GM19395 (cell line): ENCODE measurements around the gene ITM2C.

Experiments used
- ATAC-seq: cut with Tn5 transposase; IDR thresholded peaks from one replicate; pipeline ENCODE4 v1.9.1; 2021; ENCODE audit warnings: mild to moderate bottlenecking, moderate library complexity; ENCODE audit not compliant: unreplicated experiment

ITM2C gene

DNA sequence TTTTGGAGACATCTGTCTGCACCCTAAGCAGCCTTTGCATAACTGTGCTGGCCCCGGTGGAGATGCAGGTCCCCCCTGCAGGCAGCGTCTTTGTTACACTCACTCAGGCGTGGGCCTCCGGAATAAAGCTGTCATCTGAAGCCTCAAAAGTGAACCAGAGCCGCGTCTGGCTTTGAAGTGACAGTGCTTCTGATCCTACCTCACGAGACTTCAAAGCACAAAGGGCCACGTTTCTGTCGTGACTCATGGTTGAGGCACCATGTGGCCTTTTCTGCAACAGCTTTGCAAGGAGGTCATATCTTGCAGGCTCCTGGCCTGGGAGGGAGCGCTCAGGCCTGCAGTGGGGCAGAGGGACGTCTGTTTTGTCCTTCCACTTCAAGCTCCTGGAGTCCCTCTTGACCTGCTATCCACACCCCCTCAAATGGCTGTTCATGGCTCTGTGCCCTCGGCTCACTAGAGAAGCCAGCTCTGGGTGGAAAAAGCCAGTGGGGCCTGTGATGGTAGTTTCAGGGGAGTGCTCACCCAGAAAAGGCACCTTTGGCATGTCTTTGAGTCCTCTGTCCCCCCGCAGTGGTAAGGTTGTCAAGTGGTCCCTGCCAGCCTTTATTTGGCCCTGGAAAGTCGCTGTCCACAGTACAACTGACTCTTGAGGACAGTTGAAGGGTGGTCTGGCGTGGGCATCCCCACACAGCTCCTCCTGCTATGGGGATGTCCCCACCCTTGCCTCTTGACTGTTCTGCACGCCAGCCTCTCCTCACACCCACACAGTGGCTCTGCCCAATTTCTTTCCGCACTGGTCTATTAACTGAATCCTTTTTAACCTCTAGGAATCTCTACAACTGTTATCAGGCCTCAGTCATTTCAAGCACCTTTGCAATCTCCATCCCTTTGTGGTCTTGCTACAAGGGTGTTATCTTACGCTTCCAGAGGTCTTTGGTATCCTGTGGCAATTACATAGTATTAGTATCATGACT, 41.0 kb downstream of the ITM2C start:
- no peak for ATAC-seq

DNA sequence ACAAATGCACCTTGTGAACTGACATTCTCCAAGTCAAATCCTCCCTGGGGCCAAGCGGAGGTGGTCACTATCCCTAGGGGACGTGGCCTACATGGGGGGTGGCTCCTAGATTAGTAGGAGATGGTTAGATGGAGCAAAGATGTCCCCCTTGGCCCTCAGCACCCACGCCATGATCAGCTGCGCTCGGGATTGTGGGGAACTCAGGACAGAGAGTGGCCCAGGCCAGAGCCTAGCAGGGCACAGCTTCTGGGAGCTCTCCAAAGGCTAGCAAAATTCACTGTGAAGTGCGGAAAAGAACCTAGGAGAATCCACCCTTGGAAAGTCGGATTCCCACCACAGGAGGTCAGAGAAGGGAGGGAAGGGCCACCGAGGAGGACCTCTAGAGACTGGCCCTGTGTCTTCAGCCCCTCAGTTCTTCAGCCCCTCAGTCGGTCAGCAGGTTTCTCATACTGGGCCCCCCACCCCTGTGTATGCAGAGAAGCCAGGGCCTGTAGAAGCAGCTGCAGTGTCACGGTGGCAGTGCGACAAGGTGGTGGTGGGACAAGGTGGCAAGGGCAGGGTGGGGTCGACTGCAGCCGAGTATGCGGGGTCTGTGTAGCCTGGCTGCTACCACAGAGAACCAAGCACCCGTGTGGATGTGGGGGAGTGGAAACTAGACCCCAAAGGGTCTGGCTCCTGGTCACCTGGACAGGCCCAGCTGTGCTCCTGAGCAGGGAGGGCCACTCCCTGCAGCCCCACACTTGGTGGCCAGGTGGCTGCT, 41.9 kb downstream of the ITM2C start:
- ATAC-seq = no peak

DNA sequence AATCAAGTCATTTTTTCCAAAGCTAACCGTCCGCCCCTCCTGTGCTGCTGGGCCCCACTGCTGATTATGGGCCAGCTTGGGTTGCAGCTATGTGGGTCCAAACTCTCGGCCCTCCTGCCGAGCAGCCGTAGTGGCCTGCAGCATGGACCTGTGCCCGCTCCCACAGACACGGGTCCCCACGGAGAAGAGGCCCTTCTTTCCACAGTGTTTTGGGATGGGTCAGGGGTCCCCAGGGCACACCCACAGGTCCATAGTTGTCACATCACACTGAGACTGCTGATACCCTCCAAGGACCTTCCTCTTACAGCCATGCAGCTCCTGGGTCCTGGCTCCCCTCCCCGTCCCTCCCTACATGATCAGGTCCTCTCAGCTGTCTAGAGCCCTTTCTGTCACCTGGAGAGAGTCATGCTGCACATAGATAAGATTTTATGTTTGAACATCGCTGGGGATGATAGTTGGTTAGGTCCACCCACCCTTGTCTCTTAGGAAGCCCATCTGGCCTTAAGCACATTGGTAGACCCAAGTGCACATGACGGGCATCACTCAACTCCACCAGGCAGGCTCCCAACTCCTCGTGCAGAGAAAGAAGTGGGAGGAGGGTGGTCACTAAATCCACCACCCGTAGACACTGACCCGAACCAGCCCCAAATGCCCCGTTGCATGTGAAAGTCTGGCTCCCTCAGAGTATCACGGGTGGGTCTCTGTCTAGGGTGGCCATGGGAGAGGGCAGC, 42.8 kb downstream of the ITM2C start:
- ATAC-seq = no peak

DNA sequence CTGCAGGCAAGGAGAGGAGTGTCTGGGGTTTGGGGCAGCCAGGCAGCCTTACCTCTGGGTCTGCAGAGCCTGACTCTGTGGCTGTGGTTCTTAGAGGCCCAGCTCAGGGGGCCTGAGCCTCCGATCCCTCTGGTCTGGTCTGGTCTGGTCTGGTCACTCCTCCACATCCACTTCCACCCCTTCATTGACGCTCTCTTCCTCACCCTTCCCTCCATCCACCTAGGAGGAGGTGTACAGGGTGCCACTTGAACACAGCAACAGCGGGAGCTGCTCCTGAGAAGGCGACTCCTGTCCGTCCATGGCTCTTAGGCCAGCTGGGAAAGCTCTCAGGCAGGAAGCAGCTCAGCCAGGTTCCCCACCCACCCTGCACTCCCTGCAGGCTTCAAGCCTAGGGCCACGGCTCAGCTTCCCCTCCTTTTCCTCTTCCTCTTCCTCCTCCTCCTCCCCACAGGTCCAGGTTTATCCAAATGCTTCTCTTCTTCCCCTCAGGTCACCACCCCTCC, 43.4 kb downstream of the ITM2C start:
- no peak for ATAC-seq

DNA sequence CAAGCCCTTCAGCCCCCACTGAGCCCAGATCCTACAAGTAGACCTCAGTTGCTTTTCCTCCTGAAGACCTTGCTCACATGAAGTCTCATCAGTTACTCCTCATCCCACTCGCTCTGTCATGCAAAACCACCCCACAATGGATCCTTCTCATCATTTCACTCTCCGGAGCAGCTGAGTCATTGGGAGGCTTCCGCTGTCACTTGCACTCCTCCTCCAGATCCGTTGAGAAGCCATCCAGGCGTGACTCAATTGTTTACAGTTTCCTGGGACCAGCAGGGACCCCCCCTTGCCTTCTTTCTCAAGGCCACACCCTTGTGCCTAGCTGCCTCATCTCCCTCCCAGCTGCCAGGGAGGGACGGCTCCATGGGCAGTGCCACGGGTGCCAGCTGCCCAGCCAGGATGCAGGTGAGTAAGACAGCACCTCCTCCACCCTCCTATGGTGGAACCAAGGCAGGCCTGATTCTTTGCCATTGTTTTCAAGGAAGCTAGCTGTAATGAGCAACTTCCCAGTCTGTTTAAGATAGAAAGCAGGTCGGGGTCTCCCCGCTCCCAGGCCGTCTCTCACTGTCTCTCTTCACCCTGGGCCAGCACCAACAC, 44.0 kb downstream of the ITM2C start:
- ATAC-seq = no peak

DNA sequence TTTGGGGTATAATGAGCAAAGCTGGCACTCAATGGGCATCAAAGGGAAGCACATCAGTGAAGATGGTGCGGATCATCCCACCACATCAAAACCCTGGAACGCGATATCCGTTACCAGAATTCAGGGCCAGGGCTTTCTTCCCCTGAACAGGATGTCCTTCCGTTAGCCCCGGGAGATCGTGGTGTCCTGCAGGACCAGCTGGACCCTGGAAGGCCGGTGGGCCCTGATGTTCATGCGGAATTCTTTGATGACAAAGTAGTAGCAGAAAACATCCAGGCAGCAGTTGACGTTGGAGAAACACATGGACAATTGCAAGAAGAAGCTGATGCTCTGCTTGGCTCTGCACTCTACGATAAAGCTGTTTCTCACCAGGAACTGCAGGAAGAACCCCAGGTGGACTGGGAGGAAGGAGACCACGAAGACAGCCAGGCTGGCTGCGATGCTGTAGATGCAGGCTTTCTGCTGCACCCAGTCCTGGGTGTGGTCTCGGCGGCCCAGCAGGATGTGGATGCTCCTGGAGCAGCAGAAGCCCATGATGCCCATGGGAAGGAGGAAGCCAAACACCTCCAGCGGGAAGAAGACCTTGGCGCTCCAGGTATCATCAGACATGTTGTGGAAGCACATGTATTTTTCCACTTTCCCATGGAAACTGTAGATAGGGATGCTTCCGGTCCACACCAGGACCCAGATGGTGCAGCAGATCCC, 45.3 kb downstream of the ITM2C start:
- no peak for ATAC-seq

DNA sequence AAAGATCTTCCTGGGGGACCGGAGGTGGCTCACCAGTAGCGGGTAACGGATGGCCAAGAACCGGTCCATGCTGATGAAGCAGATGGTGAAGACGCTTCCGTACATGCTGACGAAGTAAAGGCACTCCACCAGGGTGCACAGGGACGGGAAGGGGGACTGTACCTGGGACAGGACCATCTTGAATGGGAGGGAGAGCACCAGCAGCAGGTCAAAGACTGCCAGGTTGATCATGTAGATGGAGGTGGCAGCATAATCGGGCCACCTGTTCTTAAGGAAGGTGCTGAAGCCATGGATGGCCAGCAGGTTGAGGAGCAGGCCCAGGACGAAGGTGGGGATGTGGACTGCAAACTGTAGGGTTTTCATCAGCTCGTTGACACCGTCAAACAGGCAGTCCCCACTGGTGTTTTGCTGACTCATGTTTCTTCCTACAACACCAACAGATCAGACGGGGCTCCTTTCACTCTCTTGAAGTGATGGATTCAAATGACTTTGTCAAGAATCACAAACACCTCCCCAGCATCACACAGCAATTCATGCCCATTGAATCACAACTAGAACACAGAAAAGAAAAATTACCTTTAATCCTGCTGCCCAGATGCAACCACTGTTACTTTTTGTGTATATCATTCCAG, 45.9 kb downstream of the ITM2C start:
- ATAC-seq = no peak

DNA sequence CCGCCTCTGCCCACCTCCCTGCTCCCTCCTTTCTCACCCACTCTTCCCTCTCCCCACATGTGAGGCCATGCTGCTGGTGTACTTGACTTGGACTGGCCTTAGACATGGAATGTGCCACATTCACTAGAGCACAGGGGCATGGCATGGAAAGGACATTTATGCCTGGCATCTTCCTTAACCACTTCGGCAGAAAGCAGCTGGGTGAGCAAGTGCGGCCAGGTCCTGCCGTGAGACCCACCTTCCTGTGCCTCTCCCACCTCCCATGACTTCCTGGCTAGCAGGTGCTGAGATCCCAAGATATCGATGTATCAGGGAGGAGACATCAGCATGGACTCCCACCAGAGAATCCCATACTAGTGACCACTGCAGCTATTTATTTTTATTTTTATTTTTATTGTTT, 47.3 kb downstream of the ITM2C start:
- no peak for ATAC-seq

DNA sequence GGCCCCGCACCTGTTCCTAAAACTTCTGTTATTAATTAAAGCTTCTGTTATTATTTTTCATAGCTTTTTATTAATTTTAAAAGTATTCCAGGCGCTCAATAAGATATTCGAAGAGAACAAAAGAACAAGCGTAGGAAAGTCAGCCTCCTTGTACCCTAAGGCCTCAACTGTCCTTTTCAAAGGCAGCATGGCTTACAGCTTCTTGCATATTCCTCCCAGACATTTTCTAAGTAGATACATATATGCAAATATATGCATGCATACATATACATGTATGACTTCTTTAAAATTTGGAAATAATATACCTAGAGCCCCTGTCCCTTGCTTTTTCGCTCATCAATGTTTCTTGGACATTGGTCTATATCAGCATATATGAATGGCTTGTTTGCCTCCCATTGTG, 48.0 kb downstream of the ITM2C start:
- no peak for ATAC-seq

DNA sequence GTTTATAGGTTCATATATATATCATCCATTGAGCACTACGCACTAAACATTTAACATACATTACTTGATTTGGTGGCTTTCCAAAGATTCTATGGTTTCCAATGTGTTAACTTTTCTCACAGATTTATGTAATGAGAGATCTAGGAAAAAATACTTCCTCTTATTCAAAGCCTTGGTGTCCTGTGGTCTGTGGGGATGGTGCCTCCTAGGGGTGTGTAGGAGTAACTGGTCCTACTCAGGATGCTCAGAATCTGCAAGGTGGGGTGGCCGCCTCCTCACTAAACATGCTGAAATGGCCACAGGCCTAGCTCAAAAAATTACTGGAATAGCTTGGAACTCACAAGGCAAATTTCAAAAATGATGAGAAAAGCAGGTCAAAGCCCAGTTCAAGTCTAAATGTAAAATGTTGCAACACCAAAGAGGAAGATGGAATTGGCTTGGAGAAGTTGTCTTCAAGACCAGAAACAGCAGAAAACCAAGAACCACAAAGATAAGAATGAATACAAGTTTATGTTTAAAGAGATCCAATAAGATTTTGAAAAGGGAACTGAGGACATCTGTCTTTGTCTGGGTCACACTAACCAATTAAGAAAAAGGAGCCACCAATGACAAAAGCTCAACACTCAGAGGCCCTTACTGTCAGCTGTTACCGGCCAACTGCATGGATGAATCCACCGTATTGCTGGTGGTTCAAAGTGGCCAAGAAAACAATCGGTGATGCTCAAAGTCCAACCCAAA, 48.8 kb downstream of the ITM2C start:
- ATAC-seq = no peak

DNA sequence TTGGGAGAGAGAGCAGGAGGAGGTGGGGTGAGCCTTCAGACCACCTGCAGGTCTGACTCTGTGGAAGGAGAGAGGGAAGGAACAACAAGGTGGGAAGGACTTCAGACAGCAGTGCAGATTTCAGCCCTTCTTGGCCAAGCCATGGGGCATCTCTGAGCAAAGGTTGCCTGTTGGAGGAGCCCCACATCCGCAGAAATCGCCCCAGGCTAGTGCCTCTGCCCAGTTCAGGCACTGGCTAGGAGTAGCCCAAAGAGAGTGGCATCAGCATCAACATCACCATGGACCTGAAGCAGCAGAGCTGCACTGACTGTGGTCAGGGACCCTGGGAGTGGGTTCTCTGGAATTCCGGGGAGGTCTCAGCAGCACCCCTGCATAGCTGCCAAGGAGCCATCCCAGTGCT, 50.1 kb downstream of the ITM2C start:
- ATAC-seq = no peak

DNA sequence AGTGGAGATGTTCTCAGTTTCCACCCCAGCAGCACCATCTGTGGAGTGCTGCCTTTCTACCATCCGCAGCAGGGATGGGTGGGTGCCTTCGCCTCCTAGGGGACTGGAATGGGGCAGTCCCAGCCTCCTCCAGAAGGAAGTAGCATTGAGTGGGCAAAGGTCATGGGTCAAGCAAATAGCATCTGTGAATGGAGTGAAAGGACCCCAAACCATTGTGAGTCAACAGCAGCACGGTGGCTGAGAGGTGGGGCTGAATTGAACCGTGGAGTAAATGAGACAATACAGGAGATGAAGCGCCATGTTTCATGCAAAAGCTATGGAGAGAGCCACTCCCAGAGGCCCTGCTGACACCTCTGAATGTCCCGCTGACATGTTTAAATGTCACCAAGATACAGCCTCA, 50.6 kb downstream of the ITM2C start:
- no peak for ATAC-seq

DNA sequence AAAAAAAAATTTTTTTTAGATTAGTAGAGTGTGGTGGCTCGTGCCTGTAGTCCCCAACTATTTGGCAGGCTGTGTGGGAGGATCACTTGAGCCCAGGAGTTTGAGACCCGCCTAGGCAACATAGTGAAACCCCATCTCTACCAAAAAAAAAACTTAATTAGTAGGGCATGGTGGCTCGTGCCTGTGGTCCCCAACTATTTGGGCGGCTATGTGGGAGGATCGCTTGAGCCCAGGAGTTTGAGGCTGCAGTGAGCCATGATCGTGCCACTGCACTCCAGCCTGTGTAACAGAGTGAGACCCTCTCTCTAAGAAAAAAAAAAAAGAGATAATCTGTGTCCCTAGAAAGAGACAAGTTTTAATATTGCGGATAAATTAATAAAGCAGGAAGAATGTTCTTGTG, 51.5 kb downstream of the ITM2C start:
- no peak for ATAC-seq

DNA sequence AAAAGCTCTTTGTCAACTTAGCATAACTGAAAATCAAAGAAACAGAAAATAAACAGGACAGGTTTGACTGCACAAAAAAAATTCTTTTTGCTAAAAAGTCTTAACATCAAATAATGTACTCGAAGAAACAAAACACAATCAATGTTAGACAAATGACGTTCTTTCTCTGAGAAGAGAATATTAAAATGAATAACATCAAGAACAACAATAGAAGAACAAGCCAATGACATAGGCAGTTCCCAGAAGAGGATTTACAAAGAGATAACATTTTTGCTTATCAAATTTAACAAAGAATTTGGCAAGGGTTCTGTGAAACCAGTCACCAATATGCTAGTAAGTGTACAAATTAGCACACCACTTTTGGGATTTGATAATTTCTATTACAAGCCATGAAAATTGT, 54.5 kb downstream of the ITM2C start:
- no peak for ATAC-seq

DNA sequence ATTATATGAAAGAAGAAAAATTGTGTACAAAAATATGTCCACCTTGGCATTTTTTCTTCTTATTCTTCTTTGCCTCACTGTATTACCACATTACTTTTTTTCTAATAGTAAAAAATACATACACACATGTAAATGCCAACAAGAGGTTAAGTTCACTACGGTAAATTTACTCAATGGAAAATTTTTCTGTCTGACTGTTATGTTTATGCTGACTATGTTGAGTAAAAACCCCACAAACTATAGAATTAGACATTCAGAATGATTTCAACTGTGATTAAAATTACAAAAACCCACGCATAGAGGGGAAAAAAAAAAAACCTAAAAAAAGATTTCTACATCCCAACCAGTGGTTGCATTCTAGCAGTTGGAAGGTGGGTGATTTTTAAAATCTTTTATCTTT, 54.9 kb downstream of the ITM2C start:
- no peak for ATAC-seq

DNA sequence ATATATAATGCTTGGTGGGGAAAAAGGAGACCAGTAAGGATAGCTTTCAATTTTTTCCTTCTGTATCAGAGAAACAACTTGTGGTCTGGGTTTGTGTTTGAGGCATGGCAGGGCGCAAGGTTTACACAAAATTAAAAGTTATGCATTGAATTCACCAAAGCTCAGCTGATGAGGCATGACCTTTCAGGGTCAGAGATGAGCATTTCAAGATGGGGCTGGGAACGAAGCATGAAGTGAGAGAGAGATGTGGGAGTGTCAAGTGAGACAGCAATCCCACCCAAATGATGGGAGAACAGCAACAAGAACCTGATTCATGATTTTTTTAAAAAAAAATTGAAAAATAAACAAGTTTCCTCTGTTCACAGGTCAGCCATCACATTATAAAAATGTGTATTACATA, 55.4 kb downstream of the ITM2C start:
- ATAC-seq = no peak

DNA sequence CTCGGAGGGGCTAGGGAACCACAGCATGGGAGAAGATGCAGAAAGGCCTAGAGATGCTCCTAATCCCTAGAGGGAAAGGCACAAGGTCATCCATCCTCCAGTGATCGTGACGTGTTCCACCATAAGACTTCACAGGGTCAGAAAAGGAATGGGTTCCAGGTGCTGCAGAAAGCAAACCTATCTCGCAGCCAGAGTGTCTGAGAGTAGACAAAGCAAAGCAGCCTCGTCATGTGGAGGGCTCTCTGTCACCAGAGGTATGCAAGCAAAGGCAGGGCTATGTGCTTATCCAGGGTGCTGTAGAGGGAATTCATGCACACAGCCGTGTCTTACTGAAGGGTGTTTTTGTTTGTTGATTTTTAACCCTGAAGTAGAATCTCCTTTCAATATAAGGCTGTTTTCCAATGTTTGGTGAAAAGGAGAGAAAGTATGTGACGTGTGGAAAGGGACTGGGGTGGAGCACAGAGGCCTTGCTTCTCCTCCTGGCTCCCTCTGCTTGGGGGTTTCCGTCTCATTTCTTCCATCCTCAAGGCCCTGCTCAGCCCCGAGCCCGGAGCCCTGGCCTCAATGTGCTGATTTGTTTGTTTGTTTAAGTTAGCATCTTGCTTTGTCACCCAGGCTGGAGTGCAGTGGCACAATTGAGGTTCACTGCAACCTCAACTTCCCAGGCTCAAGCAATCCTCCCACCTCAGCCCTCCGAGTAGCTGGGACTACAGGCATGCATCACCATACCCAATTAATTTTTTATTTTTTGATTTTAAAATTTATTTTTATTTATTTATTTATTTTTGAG, 57.3 kb downstream of the ITM2C start:
- no peak for ATAC-seq

DNA sequence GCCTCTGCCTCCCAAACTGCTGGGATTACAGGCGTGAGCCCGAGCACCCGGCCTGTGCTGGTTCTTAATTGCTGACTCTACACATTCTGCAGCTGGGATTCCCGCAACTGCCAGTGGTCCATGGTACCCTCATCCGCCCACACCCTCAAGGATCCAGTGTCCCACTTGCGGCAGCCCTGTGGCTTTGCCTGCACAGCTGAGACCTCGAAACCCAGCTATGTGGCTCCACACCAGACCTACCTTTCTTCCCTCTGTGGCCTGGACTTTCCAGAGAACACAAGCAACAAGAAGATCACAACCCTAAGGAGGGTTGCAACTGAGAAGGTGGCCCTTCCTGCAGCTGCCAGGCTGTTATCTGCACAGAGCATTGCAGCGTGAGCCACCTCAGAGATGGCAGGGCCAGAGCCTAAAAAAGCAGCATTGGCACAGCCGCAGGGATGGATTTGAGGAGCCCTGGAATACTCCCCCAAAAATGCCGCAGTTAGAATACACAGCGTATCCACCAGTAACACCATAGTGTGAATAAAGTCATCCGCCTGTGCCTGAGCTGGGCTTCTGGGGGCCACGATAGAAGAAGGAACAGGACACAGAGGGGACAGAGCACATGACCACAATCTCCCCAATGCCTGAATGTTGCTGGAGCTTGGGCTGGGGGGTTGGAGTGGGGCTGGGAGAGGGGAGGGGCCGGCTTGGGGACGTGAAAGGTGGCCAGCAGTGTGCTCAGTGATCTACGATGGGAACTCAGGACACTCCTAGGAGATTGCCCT, 58.4 kb downstream of the ITM2C start:
- ATAC-seq = no peak
